ENCODE results near the gene STPG3. TPM values are rescaled to one million over a fixed set of nuclear protein-coding genes. Genes with fewer than 3 reads are reported as not detected.

Gene STPG3
- total and polyA plus RNA-seq, 3 donors from 2014 or later: 14.6 to 58.9 (median 34.1) TPM

- intact Hi-C loops (cut with DNase I; ENCODE audit: low total_unique reads): no loop called here
- Histone ChIP-seq H3K4me3 (no peak overlapping the region), H3K9me3 (no peaks in the 10 kb centered on the region), H3K4me1 (no peaks in the 10 kb centered on the region), H3K27ac (no peak overlapping the region), H3K27me3 (no peaks in the 10 kb centered on the region), H3K36me3 (ENCODE audit: low read depth, missing control alignments) (no peaks in the 10 kb centered on the region)
- no peak for DNase-seq
- TF ChIP-seq POLR2A (IDR thresholded peaks at IDR 0.05) (no peak), CTCF (IDR thresholded peaks at IDR 0.05) (no peak)
- WGBS, 2 donors: 62 to 85% methylated on average over 11 to 14 of the region's 14 CpGs
These were observed 35.9 kb downstream of the STPG3 start for GRCh38 chr9:137286975-137287383.

- H3K36me3 ChIP-seq (ENCODE audit: low read depth, missing control alignments): no peaks in the 10 kb centered on the region
- 37 to 56% methylated on average over 15 of the region's 15 CpGs for WGBS, 2 donors
- intact Hi-C loops (cut with DNase I; ENCODE audit: low total_unique reads): no loop called here
- no peaks in the 10 kb centered on the region for H3K27me3 ChIP-seq
- H3K4me1 ChIP-seq: peaks cover 10% of the 10 kb centered on the region
- H3K9me3 ChIP-seq: no peaks in the 10 kb centered on the region
- TF ChIP-seq CTCF (IDR thresholded peaks at IDR 0.05) (no peak), POLR2A (IDR thresholded peaks at IDR 0.05) (no peak)
- H3K27ac ChIP-seq: no peak overlapping the region
- no peak for DNase-seq
- no peak overlapping the region for H3K4me3 ChIP-seq
These were observed 42.0 kb downstream of the STPG3 start for GRCh38 chr9:137293094-137293481.

- Histone ChIP-seq H3K9me3 (no peaks in the 10 kb centered on the region), H3K4me1 (peaks cover 13% of the 10 kb centered on the region), H3K4me3 (peak overlapping the region in 1 of 2 donors; percentile 2), H3K36me3 (ENCODE audit: low read depth, missing control alignments) (no peaks in the 10 kb centered on the region), H3K27ac (no peak overlapping the region), H3K27me3 (no peaks in the 10 kb centered on the region)
- DNase-seq: no peak
- TF ChIP-seq POLR2A (IDR thresholded peaks at IDR 0.05) (no peak), CTCF (IDR thresholded peaks at IDR 0.05) (no peak)
- WGBS, 2 donors: 49 to 55% methylated on average over 29 of the region's 29 CpGs
- intact Hi-C loops (cut with DNase I; ENCODE audit: low total_unique reads): no loop called here
These were observed 42.5 kb downstream of the STPG3 start for GRCh38 chr9:137293482-137294090.

- H3K27me3 ChIP-seq: no peaks in the 10 kb centered on the region
- H3K9me3 ChIP-seq: no peaks in the 10 kb centered on the region
- WGBS, 2 donors: 41 to 50% methylated on average over 11 of the region's 11 CpGs
- no peak overlapping the region for H3K27ac ChIP-seq
- peak overlapping the region in 1 of 2 donors; percentile 2 for H3K4me3 ChIP-seq
- no peak for TF ChIP-seq POLR2A (IDR thresholded peaks at IDR 0.05)
- no peak for TF ChIP-seq CTCF (IDR thresholded peaks at IDR 0.05)
- peaks cover 13% of the 10 kb centered on the region for H3K4me1 ChIP-seq
- H3K36me3 ChIP-seq (ENCODE audit: low read depth, missing control alignments): no peaks in the 10 kb centered on the region
- DNase-seq: peak; percentile 64
- intact Hi-C loops (cut with DNase I; ENCODE audit: low total_unique reads): no loop called here
These were observed 43.1 kb downstream of the STPG3 start for GRCh38 chr9:137294091-137294680.
